ENCODE results near the gene LPAR1.
"Not testable (repeated sequence)": the region's sequence is repeated elsewhere in the genome, so short reads cannot be mapped to it uniquely, and the experiment has no call there.

The LPAR1 gene

DNA sequence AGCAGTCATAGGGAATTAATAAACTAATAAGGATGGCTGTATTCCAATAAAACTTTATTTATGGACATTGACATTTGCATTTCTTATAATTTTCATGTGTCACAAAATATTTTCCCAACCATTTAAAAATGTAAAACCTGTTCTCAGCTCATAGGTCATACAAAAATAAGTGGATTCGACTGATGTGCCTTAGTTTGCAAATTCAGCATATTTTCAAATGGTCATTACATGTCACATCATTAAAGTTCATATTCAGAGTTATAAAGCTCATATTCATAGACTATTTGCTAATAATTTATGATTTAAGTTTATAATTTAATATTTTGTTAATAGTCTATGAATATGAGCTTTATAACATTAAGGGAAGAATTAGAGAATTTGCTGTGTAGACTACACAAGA lies 166.5 kb downstream of the LPAR1 start:
- Histone ChIP-seq H3K79me2 (ENCODE audit: low read length) (no peaks in the 10 kb centered on the region), H3K27ac (ENCODE audit: low read length) (no peak overlapping the region), H3F3A (ENCODE audit: insufficient read depth, low read length) (no peaks in the 10 kb centered on the region), H3K4me2 (ENCODE audit: low read depth, low read length) (no peak overlapping the region), H3K9me2 (replicated peaks; ENCODE audit: insufficient read depth, low read length) (no peaks in the 10 kb centered on the region), H2AFZ (ENCODE audit: low read length) (no peak overlapping the region), H4K20me1 (ENCODE audit: insufficient read depth, low read length) (no peaks in the 10 kb centered on the region), H3K27me3 (replicated peaks; ENCODE audit: insufficient read depth, low read length) (no peaks in the 10 kb centered on the region), H3K36me3 (replicated peaks; ENCODE audit: insufficient read depth, low read length) (no peaks in the 10 kb centered on the region), H3K9me3 (replicated peaks; ENCODE audit: insufficient read depth, low read length) (no peaks in the 10 kb centered on the region), H3K4me1 (ENCODE audit: low read length) (no peaks in the 10 kb centered on the region), H3K9ac (ENCODE audit: low read length) (no peak overlapping the region), H3K4me3 (ENCODE audit: low read length) (no peak overlapping the region)
- DNase-seq = no peak
- TF ChIP-seq EZH2 (optimal IDR thresholded peaks at IDR 0.05; ENCODE audit: low read depth, low read length) (no peak), EZH2phosphoT487 (IDR thresholded peaks at IDR 0.05; ENCODE audit: low read length) (no peak)
- TF ChIP-seq, protein P1, sequence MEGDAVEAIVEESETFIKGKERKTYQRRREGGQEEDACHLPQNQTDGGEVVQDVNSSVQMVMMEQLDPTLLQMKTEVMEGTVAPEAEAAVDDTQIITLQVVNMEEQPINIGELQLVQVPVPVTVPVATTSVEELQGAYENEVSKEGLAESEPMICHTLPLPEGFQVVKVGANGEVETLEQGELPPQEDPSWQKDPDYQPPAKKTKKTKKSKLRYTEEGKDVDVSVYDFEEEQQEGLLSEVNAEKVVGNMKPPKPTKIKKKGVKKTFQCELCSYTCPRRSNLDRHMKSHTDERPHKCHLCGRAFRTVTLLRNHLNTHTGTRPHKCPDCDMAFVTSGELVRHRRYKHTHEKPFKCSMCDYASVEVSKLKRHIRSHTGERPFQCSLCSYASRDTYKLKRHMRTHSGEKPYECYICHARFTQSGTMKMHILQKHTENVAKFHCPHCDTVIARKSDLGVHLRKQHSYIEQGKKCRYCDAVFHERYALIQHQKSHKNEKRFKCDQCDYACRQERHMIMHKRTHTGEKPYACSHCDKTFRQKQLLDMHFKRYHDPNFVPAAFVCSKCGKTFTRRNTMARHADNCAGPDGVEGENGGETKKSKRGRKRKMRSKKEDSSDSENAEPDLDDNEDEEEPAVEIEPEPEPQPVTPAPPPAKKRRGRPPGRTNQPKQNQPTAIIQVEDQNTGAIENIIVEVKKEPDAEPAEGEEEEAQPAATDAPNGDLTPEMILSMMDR (IDR thresholded peaks at IDR 0.05; ENCODE audit: low read length) = no peak

DNA sequence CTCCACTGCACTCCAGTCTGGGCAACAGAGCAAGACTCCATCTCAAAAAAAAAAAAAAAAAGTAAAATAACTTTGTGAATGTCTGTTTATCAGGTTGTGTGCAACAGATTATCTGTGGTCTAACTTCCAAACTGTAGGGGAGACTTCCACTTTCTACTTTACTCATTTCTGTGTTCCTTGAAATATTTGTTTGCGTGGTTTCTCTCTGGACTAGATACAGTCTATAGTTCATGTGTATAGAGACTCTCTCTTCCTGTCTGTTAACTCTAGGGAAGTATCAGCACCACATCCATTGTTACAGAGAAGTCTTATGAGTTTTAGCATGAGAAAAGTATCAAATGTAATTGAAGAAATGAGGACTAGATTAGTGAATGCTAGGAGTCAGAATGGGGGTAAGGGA lies 168.3 kb downstream of the LPAR1 start:
- TF ChIP-seq, protein P1 (IDR thresholded peaks at IDR 0.05; ENCODE audit: low read length) = no peak
- TF ChIP-seq EZH2phosphoT487 (IDR thresholded peaks at IDR 0.05; ENCODE audit: low read length) = no peak
- H3F3A ChIP-seq (ENCODE audit: insufficient read depth, low read length) = no peaks in the 10 kb centered on the region
- no peak overlapping the region for H3K27ac ChIP-seq (ENCODE audit: low read length)
- H3K4me1 ChIP-seq (ENCODE audit: low read length) = no peaks in the 10 kb centered on the region
- no peak overlapping the region for H3K4me3 ChIP-seq (ENCODE audit: low read length)
- H3K36me3 ChIP-seq (replicated peaks; ENCODE audit: insufficient read depth, low read length) = no peaks in the 10 kb centered on the region
- no peak overlapping the region for H3K9ac ChIP-seq (ENCODE audit: low read length)
- H3K4me2 ChIP-seq (ENCODE audit: low read depth, low read length) = no peak overlapping the region
- no peaks in the 10 kb centered on the region for H3K9me2 ChIP-seq (replicated peaks; ENCODE audit: insufficient read depth, low read length)
- H3K27me3 ChIP-seq (replicated peaks; ENCODE audit: insufficient read depth, low read length) = no peaks in the 10 kb centered on the region
- H3K9me3 ChIP-seq (replicated peaks; ENCODE audit: insufficient read depth, low read length) = no peaks in the 10 kb centered on the region
- no peak for DNase-seq
- no peaks in the 10 kb centered on the region for H4K20me1 ChIP-seq (ENCODE audit: insufficient read depth, low read length)
- no peak overlapping the region for H2AFZ ChIP-seq (ENCODE audit: low read length)
- no peaks in the 10 kb centered on the region for H3K79me2 ChIP-seq (ENCODE audit: low read length)

- H3F3A ChIP-seq (ENCODE audit: insufficient read depth, low read length) = no peaks in the 10 kb centered on the region
- H3K27me3 ChIP-seq (replicated peaks; ENCODE audit: insufficient read depth, low read length) = no peaks in the 10 kb centered on the region
- no peak for TF ChIP-seq EZH2 (optimal IDR thresholded peaks at IDR 0.05; ENCODE audit: low read depth, low read length)
- TF ChIP-seq EZH2phosphoT487 (IDR thresholded peaks at IDR 0.05; ENCODE audit: low read length) = no peak
- TF ChIP-seq, protein P1 (IDR thresholded peaks at IDR 0.05; ENCODE audit: low read length) = no peak
- H3K36me3 ChIP-seq (replicated peaks; ENCODE audit: insufficient read depth, low read length) = no peaks in the 10 kb centered on the region
- no peak overlapping the region for H3K9ac ChIP-seq (ENCODE audit: low read length)
- no peaks in the 10 kb centered on the region for H4K20me1 ChIP-seq (ENCODE audit: insufficient read depth, low read length)
- no peaks in the 10 kb centered on the region for H3K79me2 ChIP-seq (ENCODE audit: low read length)
- no peaks in the 10 kb centered on the region for H3K4me1 ChIP-seq (ENCODE audit: low read length)
- H3K4me3 ChIP-seq (ENCODE audit: low read length) = no peak overlapping the region
- no peaks in the 10 kb centered on the region for H3K9me3 ChIP-seq (replicated peaks; ENCODE audit: insufficient read depth, low read length)
- H2AFZ ChIP-seq (ENCODE audit: low read length) = no peak overlapping the region
- no peaks in the 10 kb centered on the region for H3K9me2 ChIP-seq (replicated peaks; ENCODE audit: insufficient read depth, low read length)
- no peak overlapping the region for H3K27ac ChIP-seq (ENCODE audit: low read length)
- DNase-seq = no peak
- H3K4me2 ChIP-seq (ENCODE audit: low read depth, low read length) = no peak overlapping the region
Observed at GRCh38 chr9:110864011-110864410, 174.3 kb downstream of the LPAR1 start.

- not testable (repeated sequence) for H3F3A ChIP-seq (ENCODE audit: insufficient read depth, low read length); H3K9me2 ChIP-seq (replicated peaks; ENCODE audit: insufficient read depth, low read length); H3K9me3 ChIP-seq (replicated peaks; ENCODE audit: insufficient read depth, low read length); H4K20me1 ChIP-seq (ENCODE audit: insufficient read depth, low read length); H3K79me2 ChIP-seq (ENCODE audit: low read length); H3K9ac ChIP-seq (ENCODE audit: low read length); DNase-seq; H3K4me3 ChIP-seq (ENCODE audit: low read length); H3K4me1 ChIP-seq (ENCODE audit: low read length); H3K36me3 ChIP-seq (replicated peaks; ENCODE audit: insufficient read depth, low read length); H3K4me2 ChIP-seq (ENCODE audit: low read depth, low read length); H3K27ac ChIP-seq (ENCODE audit: low read length); H3K27me3 ChIP-seq (replicated peaks; ENCODE audit: insufficient read depth, low read length); H2AFZ ChIP-seq (ENCODE audit: low read length)
Observed at GRCh38 chr9:110861370-110862110, 176.7 kb downstream of the LPAR1 start.

All from MM.1S (cell line).